GM21528 (cell line): ENCODE data around the gene SH2D7.

Experiments
- ATAC-seq: cut with Tn5 transposase; IDR thresholded peaks from one replicate; pipeline ENCODE4 v1.9.1; 2021; ENCODE audit warnings: mild to moderate bottlenecking, moderate library complexity; ENCODE audit not compliant: unreplicated experiment, low FRiP score

The SH2D7 gene

GRCh38 chr15:78101423-78102105 is 9.2 kb downstream of the SH2D7 start:
- no peak for ATAC-seq

GRCh38 chr15:78102211-78102610 is 9.8 kb downstream of the SH2D7 start:
- ATAC-seq, result no peak

GRCh38 chr15:78102741-78103140 is 10.4 kb downstream of the SH2D7 start:
- ATAC-seq, result no peak

GRCh38 chr15:78103406-78104118 is 11.2 kb downstream of the SH2D7 start:
- ATAC-seq, result peak; percentile 79

GRCh38 chr15:78104119-78104479 is 11.7 kb downstream of the SH2D7 start:
- peak; percentile 21 for ATAC-seq

- no peak for ATAC-seq
Measured at GRCh38 chr15:78104566-78105475, 12.5 kb downstream of the SH2D7 start.

GRCh38 chr15:78105476-78106241 is 13.3 kb downstream of the SH2D7 start:
- no peak for ATAC-seq

GRCh38 chr15:78107471-78107870 is 15.1 kb downstream of the SH2D7 start:
- ATAC-seq, result no peak

- ATAC-seq, result no peak
Measured at GRCh38 chr15:78108300-78109084, 16.1 kb downstream of the SH2D7 start.

GRCh38 chr15:78109156-78109555 is 16.8 kb downstream of the SH2D7 start:
- no peak for ATAC-seq

GRCh38 chr15:78110096-78110495 is 17.7 kb downstream of the SH2D7 start:
- ATAC-seq, result no peak

- ATAC-seq, result no peak
Measured at GRCh38 chr15:78110916-78111475, 18.6 kb downstream of the SH2D7 start.

- ATAC-seq, result no peak
Measured at GRCh38 chr15:78111788-78112187, 19.4 kb downstream of the SH2D7 start.

GRCh38 chr15:78112551-78112950 is 20.2 kb downstream of the SH2D7 start:
- no peak for ATAC-seq

GRCh38 chr15:78120523-78120922 is 28.2 kb downstream of the SH2D7 start:
- no peak for ATAC-seq

GRCh38 chr15:78125267-78125666 is 32.9 kb downstream of the SH2D7 start:
- ATAC-seq, result no peak

- ATAC-seq, result no peak
Measured at GRCh38 chr15:78127882-78128281, 35.5 kb downstream of the SH2D7 start.

- ATAC-seq, result no peak
Measured at GRCh38 chr15:78129077-78129750, 36.9 kb downstream of the SH2D7 start.

GRCh38 chr15:78129751-78130287 is 37.5 kb downstream of the SH2D7 start:
- no peak for ATAC-seq
